ENCODE measurements around the gene UBE3C.

GRCh38 chr7:157224627-157225026, 85.9 kb downstream of the UBE3C start:
- no peak for TF ChIP-seq POLR2A (IDR thresholded peaks at IDR 0.05; ENCODE audit: low read depth, low read length)
- no peak for TF ChIP-seq POLR2AphosphoS5 (IDR thresholded peaks at IDR 0.05; ENCODE audit: low read depth, low read length)
- no peak for TF ChIP-seq TAF1 (IDR thresholded peaks at IDR 0.05; ENCODE audit: borderline replicate concordance, low read depth, low read length)
